ENCODE measurements around the gene CALN1.

The CALN1 gene

GRCh38 chr7:71972534-71972933 lies 439.6 kb downstream of the CALN1 start:
- Histone ChIP-seq H3K27me3 (ENCODE audit: low read depth, low read length) (no peaks in the 10 kb centered on the region), H3K4me1 (ENCODE audit: low read length) (no peaks in the 10 kb centered on the region), H3K9me3 (ENCODE audit: insufficient read depth, low read length) (no peaks in the 10 kb centered on the region), H3K27ac (ENCODE audit: low read length) (no peak overlapping the region), H3K4me3 (ENCODE audit: low read length) (no peak overlapping the region), H2AFZ (ENCODE audit: low read depth, low read length) (no peak overlapping the region), H3K79me2 (ENCODE audit: low read length) (no peaks in the 10 kb centered on the region), H3K36me3 (replicated peaks; ENCODE audit: low read depth, low read length) (no peaks in the 10 kb centered on the region), H3K9ac (ENCODE audit: low read length) (no peak overlapping the region), H4K20me1 (ENCODE audit: insufficient read depth, low read length) (no peaks in the 10 kb centered on the region), H3K4me2 (ENCODE audit: low read length) (no peak overlapping the region)
- TF ChIP-seq EZH2phosphoT487 (IDR thresholded peaks at IDR 0.05; ENCODE audit: low read depth): no peak
- no peak for TF ChIP-seq CTCF (IDR thresholded peaks at IDR 0.05; ENCODE audit: low read depth, low read length)

- H3K79me2 ChIP-seq (ENCODE audit: low read length): no peaks in the 10 kb centered on the region
- H3K4me1 ChIP-seq (ENCODE audit: low read length): no peaks in the 10 kb centered on the region
- no peaks in the 10 kb centered on the region for H4K20me1 ChIP-seq (ENCODE audit: insufficient read depth, low read length)
- no peaks in the 10 kb centered on the region for H3K9me3 ChIP-seq (ENCODE audit: insufficient read depth, low read length)
- H3K36me3 ChIP-seq (replicated peaks; ENCODE audit: low read depth, low read length): no peaks in the 10 kb centered on the region
- no peak overlapping the region for H3K4me2 ChIP-seq (ENCODE audit: low read length)
- H3K9ac ChIP-seq (ENCODE audit: low read length): no peak overlapping the region
- H2AFZ ChIP-seq (ENCODE audit: low read depth, low read length): no peak overlapping the region
- H3K27me3 ChIP-seq (ENCODE audit: low read depth, low read length): no peaks in the 10 kb centered on the region
- no peak overlapping the region for H3K27ac ChIP-seq (ENCODE audit: low read length)
- H3K4me3 ChIP-seq (ENCODE audit: low read length): no peak overlapping the region
- TF ChIP-seq CTCF (IDR thresholded peaks at IDR 0.05; ENCODE audit: low read depth, low read length): no peak
- no peak for TF ChIP-seq EZH2phosphoT487 (IDR thresholded peaks at IDR 0.05; ENCODE audit: low read depth)
These were observed 441.4 kb downstream of the CALN1 start for GRCh38 chr7:71970725-71971124.

GRCh38 chr7:71962636-71963035 lies 449.5 kb downstream of the CALN1 start:
- Histone ChIP-seq H3K27ac (ENCODE audit: low read length) (no peak overlapping the region), H3K4me2 (ENCODE audit: low read length) (no peak overlapping the region), H3K9me3 (ENCODE audit: insufficient read depth, low read length) (no peaks in the 10 kb centered on the region), H3K9ac (ENCODE audit: low read length) (no peak overlapping the region), H3K27me3 (ENCODE audit: low read depth, low read length) (no peaks in the 10 kb centered on the region), H3K79me2 (ENCODE audit: low read length) (no peaks in the 10 kb centered on the region), H3K4me1 (ENCODE audit: low read length) (no peaks in the 10 kb centered on the region), H3K4me3 (ENCODE audit: low read length) (no peak overlapping the region), H3K36me3 (replicated peaks; ENCODE audit: low read depth, low read length) (no peaks in the 10 kb centered on the region), H2AFZ (ENCODE audit: low read depth, low read length) (no peak overlapping the region), H4K20me1 (ENCODE audit: insufficient read depth, low read length) (no peaks in the 10 kb centered on the region)
- TF ChIP-seq CTCF (IDR thresholded peaks at IDR 0.05; ENCODE audit: low read depth, low read length): no peak
- TF ChIP-seq EZH2phosphoT487 (IDR thresholded peaks at IDR 0.05; ENCODE audit: low read depth): no peak

- Histone ChIP-seq H3K4me2 (ENCODE audit: low read length) (no peak overlapping the region), H3K27me3 (ENCODE audit: low read depth, low read length) (no peaks in the 10 kb centered on the region), H4K20me1 (ENCODE audit: insufficient read depth, low read length) (no peaks in the 10 kb centered on the region), H2AFZ (ENCODE audit: low read depth, low read length) (no peak overlapping the region), H3K4me3 (ENCODE audit: low read length) (no peak overlapping the region), H3K4me1 (ENCODE audit: low read length) (no peaks in the 10 kb centered on the region), H3K36me3 (replicated peaks; ENCODE audit: low read depth, low read length) (no peaks in the 10 kb centered on the region), H3K9ac (ENCODE audit: low read length) (no peak overlapping the region), H3K27ac (ENCODE audit: low read length) (no peak overlapping the region), H3K79me2 (ENCODE audit: low read length) (no peaks in the 10 kb centered on the region), H3K9me3 (ENCODE audit: insufficient read depth, low read length) (no peaks in the 10 kb centered on the region)
- TF ChIP-seq CTCF (IDR thresholded peaks at IDR 0.05; ENCODE audit: low read depth, low read length) (no peak), EZH2phosphoT487 (IDR thresholded peaks at IDR 0.05; ENCODE audit: low read depth) (no peak)
These were observed 450.9 kb downstream of the CALN1 start for GRCh38 chr7:71961283-71961682.
